Activated naive CD8-positive, alpha-beta T cell (primary cell): ENCODE data around the gene TRAF3.
A peak's percentile ranks its signal among the peaks of the same experiment; 100 is the strongest.

Source experiments
- H3K27ac Mint-ChIP-seq: one replicate; pipeline ENCODE4 v1.8.0; 2021; ENCODE audit warnings: mixed read lengths
- H3K27me3 Mint-ChIP-seq: one replicate; pipeline ENCODE4 v1.8.0; 2021; ENCODE audit warnings: mixed read lengths
- H3K36me3 Mint-ChIP-seq: one replicate; pipeline ENCODE4 v1.8.0; 2021; ENCODE audit warnings: mixed read lengths
- H3K4me1 Mint-ChIP-seq: one replicate; pipeline ENCODE4 v1.8.0; 2021; ENCODE audit warnings: low read depth, mixed read lengths
- H3K4me3 Mint-ChIP-seq: one replicate; pipeline ENCODE4 v1.8.0; 2021; ENCODE audit warnings: mild to moderate bottlenecking, mixed read lengths
- H3K9me3 Mint-ChIP-seq: one replicate; pipeline ENCODE4 v1.8.0; 2021; ENCODE audit warnings: low read depth, mixed read lengths

The TRAF3 gene

GRCh38 chr14:102900631-102901571, 123.7 kb downstream of the TRAF3 start:
- peaks cover 11% of the 10 kb centered on the region for H3K36me3 Mint-ChIP-seq
- H3K27me3 Mint-ChIP-seq, result no peaks in the 10 kb centered on the region
- H3K27ac Mint-ChIP-seq, result peak overlapping the region; percentile 87
- H3K4me1 Mint-ChIP-seq, result peaks cover 20% of the 10 kb centered on the region
- H3K4me3 Mint-ChIP-seq, result peak overlapping the region; percentile 74
- H3K9me3 Mint-ChIP-seq, result no peaks in the 10 kb centered on the region

GRCh38 chr14:102901633-102902032, 124.4 kb downstream of the TRAF3 start:
- no peaks in the 10 kb centered on the region for H3K9me3 Mint-ChIP-seq
- no peaks in the 10 kb centered on the region for H3K27me3 Mint-ChIP-seq
- H3K36me3 Mint-ChIP-seq, result peaks cover 10% of the 10 kb centered on the region
- H3K4me1 Mint-ChIP-seq, result peaks cover 20% of the 10 kb centered on the region
- H3K4me3 Mint-ChIP-seq, result peak overlapping the region; percentile 74
- peak overlapping the region; percentile 87 for H3K27ac Mint-ChIP-seq

GRCh38 chr14:102902086-102902485, 124.8 kb downstream of the TRAF3 start:
- Mint-ChIP-seq H3K27me3 (no peaks in the 10 kb centered on the region), H3K27ac (no peak overlapping the region), H3K4me1 (peaks cover 20% of the 10 kb centered on the region), H3K36me3 (peaks cover 10% of the 10 kb centered on the region), H3K4me3 (no peak overlapping the region), H3K9me3 (no peaks in the 10 kb centered on the region)

GRCh38 chr14:102902523-102903247, 125.4 kb downstream of the TRAF3 start:
- Mint-ChIP-seq H3K9me3 (no peaks in the 10 kb centered on the region), H3K27me3 (no peaks in the 10 kb centered on the region), H3K4me1 (peaks cover 20% of the 10 kb centered on the region), H3K4me3 (no peak overlapping the region), H3K27ac (no peak overlapping the region), H3K36me3 (peaks cover 10% of the 10 kb centered on the region)

GRCh38 chr14:102903248-102903888, 126.1 kb downstream of the TRAF3 start:
- no peaks in the 10 kb centered on the region for H3K27me3 Mint-ChIP-seq
- H3K4me1 Mint-ChIP-seq, result peaks cover 20% of the 10 kb centered on the region
- H3K9me3 Mint-ChIP-seq, result no peaks in the 10 kb centered on the region
- H3K27ac Mint-ChIP-seq, result no peak overlapping the region
- H3K4me3 Mint-ChIP-seq, result no peak overlapping the region
- H3K36me3 Mint-ChIP-seq, result peaks cover 8% of the 10 kb centered on the region

GRCh38 chr14:102903889-102904512, 126.8 kb downstream of the TRAF3 start:
- H3K36me3 Mint-ChIP-seq, result peaks cover 4% of the 10 kb centered on the region
- no peak overlapping the region for H3K4me3 Mint-ChIP-seq
- no peak overlapping the region for H3K27ac Mint-ChIP-seq
- no peaks in the 10 kb centered on the region for H3K27me3 Mint-ChIP-seq
- H3K4me1 Mint-ChIP-seq, result peaks cover 17% of the 10 kb centered on the region
- no peaks in the 10 kb centered on the region for H3K9me3 Mint-ChIP-seq

GRCh38 chr14:102905116-102906108, 128.2 kb downstream of the TRAF3 start:
- H3K27me3 Mint-ChIP-seq, result no peaks in the 10 kb centered on the region
- peaks cover 2% of the 10 kb centered on the region for H3K36me3 Mint-ChIP-seq
- H3K4me3 Mint-ChIP-seq, result no peak overlapping the region
- H3K27ac Mint-ChIP-seq, result no peak overlapping the region
- peaks cover 11% of the 10 kb centered on the region for H3K4me1 Mint-ChIP-seq
- H3K9me3 Mint-ChIP-seq, result no peaks in the 10 kb centered on the region

- H3K4me1 Mint-ChIP-seq, result no peaks in the 10 kb centered on the region
- no peak overlapping the region for H3K4me3 Mint-ChIP-seq
- H3K27ac Mint-ChIP-seq, result no peak overlapping the region
- H3K9me3 Mint-ChIP-seq, result no peaks in the 10 kb centered on the region
- H3K36me3 Mint-ChIP-seq, result peaks cover 2% of the 10 kb centered on the region
- H3K27me3 Mint-ChIP-seq, result no peaks in the 10 kb centered on the region
These were observed 129.5 kb downstream of the TRAF3 start for GRCh38 chr14:102906616-102907302.

GRCh38 chr14:102907303-102907844, 130.1 kb downstream of the TRAF3 start:
- H3K4me1 Mint-ChIP-seq, result no peaks in the 10 kb centered on the region
- H3K27ac Mint-ChIP-seq, result no peak overlapping the region
- H3K36me3 Mint-ChIP-seq, result peaks cover 2% of the 10 kb centered on the region
- H3K9me3 Mint-ChIP-seq, result no peaks in the 10 kb centered on the region
- H3K4me3 Mint-ChIP-seq, result no peak overlapping the region
- no peaks in the 10 kb centered on the region for H3K27me3 Mint-ChIP-seq

GRCh38 chr14:102907980-102908730, 130.9 kb downstream of the TRAF3 start:
- H3K27ac Mint-ChIP-seq, result no peak overlapping the region
- H3K4me3 Mint-ChIP-seq, result no peak overlapping the region
- no peaks in the 10 kb centered on the region for H3K9me3 Mint-ChIP-seq
- H3K27me3 Mint-ChIP-seq, result no peaks in the 10 kb centered on the region
- H3K4me1 Mint-ChIP-seq, result no peaks in the 10 kb centered on the region
- H3K36me3 Mint-ChIP-seq, result peaks cover 2% of the 10 kb centered on the region

- no peaks in the 10 kb centered on the region for H3K27me3 Mint-ChIP-seq
- H3K9me3 Mint-ChIP-seq, result no peaks in the 10 kb centered on the region
- H3K27ac Mint-ChIP-seq, result peak overlapping the region; percentile 28
- no peaks in the 10 kb centered on the region for H3K4me1 Mint-ChIP-seq
- peaks cover 2% of the 10 kb centered on the region for H3K36me3 Mint-ChIP-seq
- no peak overlapping the region for H3K4me3 Mint-ChIP-seq
These were observed 131.7 kb downstream of the TRAF3 start for GRCh38 chr14:102908766-102909455.

- Mint-ChIP-seq H3K36me3 (peaks cover 2% of the 10 kb centered on the region), H3K4me3 (no peak overlapping the region), H3K27me3 (no peaks in the 10 kb centered on the region), H3K4me1 (no peaks in the 10 kb centered on the region), H3K9me3 (no peaks in the 10 kb centered on the region), H3K27ac (no peak overlapping the region)
These were observed 132.2 kb downstream of the TRAF3 start for GRCh38 chr14:102909462-102909861.
